DND-41 (cell line): ENCODE measurements around the gene DDX20.

Experiments
- CTCF ChIP-seq: IDR thresholded peaks from 2 replicates; pipeline ENCODE4 v1.5.1; 2012; ENCODE audit warnings: borderline replicate concordance, low read length, moderate library complexity, mild to moderate bottlenecking; ENCODE audit not compliant: poor library complexity, severe bottlenecking; ENCODE audit errors: extremely low read depth
- EZH2 ChIP-seq: IDR thresholded peaks from 3 replicates; pipeline ENCODE4 v1.6.1; 2012; ENCODE audit warnings: borderline replicate concordance, low read depth, mild to moderate bottlenecking, moderate library complexity, low read length, inconsistent platforms; ENCODE audit not compliant: severe bottlenecking

- TF ChIP-seq CTCF (no peak), EZH2 (no peak)
These were observed 18.2 kb upstream of the DDX20 start for GRCh38 chr1:111737216-111738132.
